ENCODE results near the gene CEPT1. TPM values are rescaled to one million over a fixed set of nuclear protein-coding genes. Genes with fewer than 3 reads are reported as not detected.

CEPT1 gene
- 30.1 and 47.5 TPM in 2 replicates for total RNA-seq

DNA sequence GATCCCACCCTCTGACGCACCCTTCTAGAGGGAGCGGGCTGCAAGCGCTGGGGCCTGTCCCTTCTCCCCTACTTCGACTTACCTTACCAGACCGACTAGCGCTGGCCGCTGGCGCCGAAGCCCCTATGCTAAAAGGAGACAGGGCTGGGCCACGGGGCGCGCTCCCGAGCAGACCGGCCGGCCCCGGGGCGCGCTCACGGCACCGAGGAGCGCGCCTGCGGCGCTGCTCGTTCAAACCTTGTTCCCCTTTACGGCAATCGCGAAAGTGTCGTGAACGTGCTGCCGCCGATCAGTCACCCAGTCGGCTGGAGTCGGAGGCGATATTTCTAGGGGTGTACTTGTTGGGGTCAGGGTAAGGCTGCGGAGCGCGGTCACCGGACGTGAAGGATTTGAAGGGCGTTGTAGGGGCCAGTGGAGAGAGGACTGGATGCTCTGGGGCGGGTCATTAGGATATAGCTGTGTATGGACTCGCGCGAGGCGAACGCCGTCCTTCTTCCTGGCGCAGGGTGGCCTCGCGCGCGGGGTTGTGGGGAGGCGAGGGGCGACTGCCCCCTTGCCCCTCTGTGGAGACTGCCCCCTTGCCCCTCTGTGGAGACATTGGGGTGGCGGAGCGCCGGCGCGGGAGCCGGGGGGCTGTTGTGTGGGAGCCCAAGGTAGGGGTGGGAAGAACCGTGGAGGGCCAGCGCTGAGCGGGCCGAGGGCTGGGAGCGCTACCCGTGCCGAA is at the start of gene CEPT1, which contains the start of gene DRAM2:
Gene CEPT1, plus strand, starts transcription at position 268 of the 724 bp plus-strand sequence. CDS start 7,492 bp downstream, outside the sequence.
Gene DRAM2, minus strand, starts transcription at position 138 of the 724 bp plus-strand sequence. CDS start 8,539 bp downstream, outside the sequence.

DNA sequence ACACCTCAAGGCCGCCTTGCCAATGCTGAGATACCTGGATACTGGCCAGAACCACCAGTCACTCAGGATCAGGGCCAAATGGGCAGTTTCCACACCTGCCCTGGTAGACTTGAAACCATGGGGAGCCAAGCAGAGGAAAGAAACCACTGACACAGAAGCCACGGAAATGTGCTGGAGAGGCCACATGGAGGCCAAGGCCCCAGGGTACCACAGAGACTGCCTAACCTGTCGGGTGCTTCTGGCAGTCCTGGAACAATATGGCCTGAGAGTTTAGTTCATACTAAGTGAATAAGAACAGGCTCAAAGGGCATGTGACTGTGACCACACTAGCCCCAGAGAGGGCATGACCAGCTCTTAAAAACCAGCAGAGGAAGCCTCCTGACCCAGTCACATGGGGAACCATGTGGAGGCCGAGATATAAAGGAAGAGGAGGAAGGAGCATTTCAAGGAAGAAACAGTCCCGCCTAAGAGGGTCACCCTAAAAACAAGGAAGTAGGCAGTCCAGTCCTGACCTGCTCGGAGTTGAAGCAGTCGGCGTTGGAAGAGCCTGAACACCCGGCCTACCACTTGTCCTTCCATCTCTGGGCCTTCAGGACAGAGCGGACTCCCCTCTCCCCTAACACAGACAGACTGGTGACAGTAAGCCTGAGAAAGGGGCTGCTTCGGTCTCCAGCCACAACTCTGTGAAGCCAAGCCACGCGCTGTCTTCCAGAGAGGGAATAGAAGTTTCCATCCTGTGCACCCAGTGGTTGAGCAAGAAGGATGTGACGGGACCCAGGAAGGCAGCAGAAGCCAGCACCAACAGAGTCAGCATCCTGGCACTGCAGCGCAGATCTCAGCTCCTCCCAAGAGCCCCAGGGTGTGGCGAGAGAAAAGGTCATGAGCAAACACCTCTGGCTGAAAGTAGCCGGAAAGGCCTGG is 60.1 kb downstream of the CEPT1 start, which contains the start of gene DENND2D:
Gene DENND2D, minus strand, starts transcription at position 766 of the 921 bp plus-strand sequence. Its CDS starts 187 bp downstream, at position 579.

DNA sequence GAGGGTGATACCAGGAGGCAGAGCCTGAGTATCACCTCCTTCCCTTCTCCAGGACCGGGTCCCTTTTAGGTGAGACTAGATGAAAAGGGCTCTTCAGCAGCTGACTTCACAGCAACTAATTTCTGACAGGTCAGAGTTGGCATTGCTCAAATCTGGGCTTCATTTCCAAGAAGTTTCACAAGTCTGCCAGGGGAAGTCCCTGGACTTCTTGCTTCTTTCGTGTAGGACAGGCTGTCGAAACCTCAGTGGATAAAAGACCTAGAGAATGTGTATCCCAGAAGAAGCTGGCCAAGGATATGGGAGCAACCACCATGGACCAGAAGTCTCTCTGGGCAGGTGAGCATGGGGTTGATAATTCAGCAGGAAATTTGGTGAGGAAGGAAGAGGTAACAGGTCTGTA is 87.4 kb downstream of the CEPT1 start, which contains the start of gene CHI3L2:
Gene CHI3L2, plus strand, starts transcription at position 280 of the 400 bp plus-strand sequence. Its CDS starts 17 bp downstream, at position 297.

Other genes with a start within 250 kb of the CEPT1 start
- gene LRIF1, start 176.3 kb upstream of the CEPT1 start, total RNA-seq = 7.3 and 7.7 TPM in 2 replicates
- gene DRAM2, start 130 bp upstream of the CEPT1 start, total RNA-seq = 41.3 and 57.6 TPM in 2 replicates
- gene DENND2D, start 60.4 kb downstream of the CEPT1 start, total RNA-seq = 0.49 and 3.1 TPM in 2 replicates
- not detected in 2 replicates for gene CHI3L2, start 87.5 kb downstream of the CEPT1 start, total RNA-seq
- gene CHIA, start 150.6 kb downstream of the CEPT1 start, total RNA-seq = not detected in 2 replicates